Hepatocyte (in vitro differentiated cells): ENCODE measurements around the gene IFNA5. TPM values are rescaled to one million over a fixed set of nuclear protein-coding genes. Genes with fewer than 3 reads are reported as not detected.

ENCODE experiments used
- DNase-seq: peaks from one replicate; pipeline ENCODE4 v3.0.0-alpha.2; 2016; ENCODE audit warnings: low spot score
- H2AFZ ChIP-seq: fragments of 200-600 bp; sonication (generic); 2 replicates; pipeline ENCODE4 v1.6.0; 2016; ENCODE audit warnings: antibody characterized with exemption, mild to moderate bottlenecking
- H3K27ac ChIP-seq: fragments of 200-600 bp; sonication (generic); 2 replicates; pipeline ENCODE4 v1.5.1; 2016; ENCODE audit warnings: mild to moderate bottlenecking
- H3K27me3 ChIP-seq: fragments of 200-600 bp; sonication (generic); 2 replicates; pipeline ENCODE4 v1.6.1; 2016
- H3K36me3 ChIP-seq: fragments of 200-600 bp; sonication (generic); replicated peaks from 2 replicates; pipeline ENCODE4 v1.5.1; 2016; ENCODE audit warnings: low read depth; ENCODE audit not compliant: insufficient read depth
- H3K4me1 ChIP-seq: fragments of 200-600 bp; sonication (generic); 2 replicates; pipeline ENCODE4 v1.5.1; 2016; ENCODE audit warnings: mild to moderate bottlenecking, moderate library complexity; ENCODE audit not compliant: insufficient read depth
- H3K4me2 ChIP-seq: fragments of 200-600 bp; sonication (generic); 2 replicates; pipeline ENCODE4 v1.6.0; 2016
- H3K4me3 ChIP-seq: fragments of 200-600 bp; sonication (generic); 2 replicates; pipeline ENCODE4 v1.5.1; 2016; ENCODE audit warnings: mild to moderate bottlenecking
- H3K79me2 ChIP-seq: fragments of 200-600 bp; sonication (generic); 2 replicates; pipeline ENCODE4 v1.6.0; 2017; ENCODE audit warnings: mild to moderate bottlenecking
- H3K9me2 ChIP-seq: fragments of 200-600 bp; sonication (generic); replicated peaks from 2 replicates; pipeline ENCODE4 v1.6.0; 2017; ENCODE audit warnings: mild to moderate bottlenecking; ENCODE audit not compliant: insufficient read depth
- H3K9me3 ChIP-seq: fragments of 200-600 bp; sonication (generic); 2 replicates; pipeline ENCODE4 v1.5.1; 2016; ENCODE audit warnings: low read depth, mild to moderate bottlenecking
- H4K20me1 ChIP-seq: fragments of 200-600 bp; sonication (generic); 2 replicates; pipeline ENCODE4 v1.6.0; 2016; ENCODE audit warnings: mild to moderate bottlenecking; ENCODE audit not compliant: insufficient read depth, poor library complexity, severe bottlenecking
- EZH2 ChIP-seq: fragments of 200-600 bp; sonication (generic); IDR thresholded peaks from 2 replicates; pipeline ENCODE4 v1.6.1; 2016; ENCODE audit warnings: antibody characterized with exemption, mild to moderate bottlenecking, borderline replicate concordance
- EZH2phosphoT487 ChIP-seq: fragments of 200-600 bp; sonication (generic); IDR thresholded peaks from one replicate; pipeline ENCODE4 v1.6.1; 2018; ENCODE audit warnings: antibody characterized with exemption, mild to moderate bottlenecking, low read depth, moderate library complexity; ENCODE audit not compliant: unreplicated experiment, severe bottlenecking
- WGBS: methylation state at CpG from one replicate; pipeline ENCODE4 v1.1.6; 2016; ENCODE audit warnings: low lambda C conversion rate; ENCODE audit errors: missing lambda C conversion rate; 5-methylcytosine and 5-hydroxymethylcytosine counted together
- polyA plus RNA-seq: library from polyadenylated mRNA; unstranded; fragments of >200 nt; fragmentation: Nextera tagmentation; extraction: Ambion mirVana; gene quantifications from 2 replicates; pipeline ENCODE4 v1.2.1, GENCODE V29; 2016
- total RNA-seq: library from RNA; depleted of rRNA; stranded (reverse); fragments of >200 nt; gene quantifications from 2 replicates; pipeline ENCODE4 v1.2.3, GENCODE V29; 2014
- TF ChIP-seq, protein P1 (sequence below): fragments of 200-600 bp; sonication (generic); IDR thresholded peaks from 2 replicates; pipeline ENCODE4 v1.5.1; 2016; ENCODE audit warnings: antibody characterized with exemption, mild to moderate bottlenecking; ENCODE audit not compliant: poor library complexity

Gene IFNA5
- total and polyA plus RNA-seq, 2 experiments from 2014 or later = not detected

DNA sequence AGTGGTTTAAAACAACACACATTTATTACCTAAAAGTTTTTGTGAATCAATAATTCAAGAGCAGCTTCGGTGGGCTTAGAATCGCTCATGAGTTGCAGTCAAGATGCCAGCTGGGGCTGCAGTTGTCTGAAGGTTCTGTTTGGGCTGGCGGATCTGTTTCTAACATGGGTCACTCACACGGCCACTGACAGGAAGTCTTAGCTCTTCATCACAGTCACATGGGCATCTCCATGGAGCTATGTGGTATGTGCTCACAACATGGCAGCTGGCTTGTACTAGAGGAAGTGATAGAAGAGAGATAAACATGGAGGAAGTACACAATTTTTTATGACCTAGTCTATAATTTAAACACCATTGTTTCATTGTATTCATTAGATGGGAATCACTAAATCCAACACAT lies 18.9 kb upstream of the IFNA5 start:
- no peaks in the 10 kb centered on the region for H3K36me3 ChIP-seq
- H3K9me2 ChIP-seq = no peaks in the 10 kb centered on the region
- no peak overlapping the region for H2AFZ ChIP-seq
- no peaks in the 10 kb centered on the region for H3K9me3 ChIP-seq
- no peak overlapping the region for H3K4me3 ChIP-seq
- H3K4me1 ChIP-seq = no peaks in the 10 kb centered on the region
- peaks cover 27% of the 10 kb centered on the region for H4K20me1 ChIP-seq
- TF ChIP-seq EZH2 = no peak
- TF ChIP-seq EZH2phosphoT487 = no peak
- TF ChIP-seq, protein P1, sequence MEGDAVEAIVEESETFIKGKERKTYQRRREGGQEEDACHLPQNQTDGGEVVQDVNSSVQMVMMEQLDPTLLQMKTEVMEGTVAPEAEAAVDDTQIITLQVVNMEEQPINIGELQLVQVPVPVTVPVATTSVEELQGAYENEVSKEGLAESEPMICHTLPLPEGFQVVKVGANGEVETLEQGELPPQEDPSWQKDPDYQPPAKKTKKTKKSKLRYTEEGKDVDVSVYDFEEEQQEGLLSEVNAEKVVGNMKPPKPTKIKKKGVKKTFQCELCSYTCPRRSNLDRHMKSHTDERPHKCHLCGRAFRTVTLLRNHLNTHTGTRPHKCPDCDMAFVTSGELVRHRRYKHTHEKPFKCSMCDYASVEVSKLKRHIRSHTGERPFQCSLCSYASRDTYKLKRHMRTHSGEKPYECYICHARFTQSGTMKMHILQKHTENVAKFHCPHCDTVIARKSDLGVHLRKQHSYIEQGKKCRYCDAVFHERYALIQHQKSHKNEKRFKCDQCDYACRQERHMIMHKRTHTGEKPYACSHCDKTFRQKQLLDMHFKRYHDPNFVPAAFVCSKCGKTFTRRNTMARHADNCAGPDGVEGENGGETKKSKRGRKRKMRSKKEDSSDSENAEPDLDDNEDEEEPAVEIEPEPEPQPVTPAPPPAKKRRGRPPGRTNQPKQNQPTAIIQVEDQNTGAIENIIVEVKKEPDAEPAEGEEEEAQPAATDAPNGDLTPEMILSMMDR = no peak
- no peaks in the 10 kb centered on the region for H3K27me3 ChIP-seq
- no peak for DNase-seq
- H3K4me2 ChIP-seq = no peak overlapping the region
- 92% methylated on average over 4 of the region's 4 CpGs for WGBS
- peaks cover 22% of the 10 kb centered on the region for H3K79me2 ChIP-seq
- no peak overlapping the region for H3K27ac ChIP-seq

DNA sequence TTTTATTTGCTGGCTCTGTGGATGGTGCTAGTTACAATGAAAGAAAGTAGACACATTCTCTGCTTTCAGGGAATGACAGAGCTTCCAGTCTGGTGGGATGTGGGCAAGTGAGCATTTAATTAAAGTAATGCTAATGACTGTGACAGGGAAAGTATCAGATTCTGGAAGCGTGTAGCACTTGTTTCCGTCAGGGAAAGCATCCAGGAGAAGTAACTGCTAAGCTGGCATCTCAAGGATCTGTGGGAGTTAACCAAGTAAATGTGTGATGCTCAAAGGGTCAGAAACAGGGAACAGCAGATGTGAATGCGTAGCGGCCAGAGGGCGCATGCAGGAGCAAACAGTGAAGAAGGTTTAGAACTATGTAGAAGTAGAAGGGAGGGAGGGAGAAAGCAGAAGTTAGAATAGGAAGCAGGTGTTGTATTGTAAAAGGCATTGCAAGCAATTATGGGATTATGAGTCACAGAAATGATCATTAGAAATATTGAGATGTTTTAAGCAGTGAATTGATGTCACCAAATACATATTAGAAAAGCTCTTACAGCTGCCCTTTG lies 17.9 kb upstream of the IFNA5 start:
- WGBS = 91% methylated on average over 5 of the region's 5 CpGs
- TF ChIP-seq EZH2 (no peak), EZH2phosphoT487 (no peak)
- TF ChIP-seq, protein P1 = no peak
- H4K20me1 ChIP-seq = peaks cover 19% of the 10 kb centered on the region
- H3K4me3 ChIP-seq = no peak overlapping the region
- DNase-seq = no peak
- no peaks in the 10 kb centered on the region for H3K36me3 ChIP-seq
- H3K9me3 ChIP-seq = no peaks in the 10 kb centered on the region
- H2AFZ ChIP-seq = no peak overlapping the region
- H3K4me2 ChIP-seq = no peak overlapping the region
- no peaks in the 10 kb centered on the region for H3K9me2 ChIP-seq
- peaks cover 11% of the 10 kb centered on the region for H3K79me2 ChIP-seq
- H3K4me1 ChIP-seq = no peaks in the 10 kb centered on the region
- no peak overlapping the region for H3K27ac ChIP-seq
- no peaks in the 10 kb centered on the region for H3K27me3 ChIP-seq

DNA sequence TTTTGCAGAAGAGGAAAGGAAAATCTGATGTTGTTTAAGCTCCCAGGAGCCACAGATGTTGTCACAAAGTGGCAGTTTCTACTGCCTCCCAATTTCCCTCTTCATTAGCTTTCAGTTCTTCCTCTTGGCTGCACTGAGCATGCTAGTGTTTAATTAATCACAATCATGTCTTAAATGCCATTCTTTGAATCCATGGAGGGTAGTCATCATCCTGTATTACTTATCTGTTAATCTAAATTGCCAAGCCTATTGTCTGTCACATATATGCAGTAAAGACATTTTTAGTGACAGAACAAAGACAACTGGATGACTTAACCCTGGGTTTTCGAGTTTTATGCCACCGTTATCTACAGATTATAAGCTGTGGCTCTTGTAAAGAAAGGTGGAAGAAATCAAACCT lies 15.4 kb upstream of the IFNA5 start:
- no peak overlapping the region for H2AFZ ChIP-seq
- no peak overlapping the region for H3K4me3 ChIP-seq
- H3K27me3 ChIP-seq = peaks cover 3% of the 10 kb centered on the region
- H3K27ac ChIP-seq = no peak overlapping the region
- 71% methylated on average over 2 of the region's 2 CpGs for WGBS
- H3K4me2 ChIP-seq = no peak overlapping the region
- no peaks in the 10 kb centered on the region for H3K79me2 ChIP-seq
- TF ChIP-seq EZH2phosphoT487 = no peak
- no peak for TF ChIP-seq EZH2
- TF ChIP-seq, protein P1 = no peak
- no peaks in the 10 kb centered on the region for H3K9me3 ChIP-seq
- no peaks in the 10 kb centered on the region for H3K9me2 ChIP-seq
- H3K36me3 ChIP-seq = no peaks in the 10 kb centered on the region
- no peak for DNase-seq
- H3K4me1 ChIP-seq = no peaks in the 10 kb centered on the region
- H4K20me1 ChIP-seq = peaks cover under 1% of the 10 kb centered on the region
